ENCODE results near the gene PCDH10. TPM values are rescaled to one million over a fixed set of nuclear protein-coding genes. Genes with fewer than 3 reads are reported as not detected.

PCDH10 gene
- total RNA-seq: under 1 TPM; 0.26 to 0.33 TPM

GRCh38 chr4:133148690-133149363 lies at the start of gene PCDH10:
Gene PCDH10, plus strand, starts transcription at chr4:133149294. Its CDS starts 847 bp downstream, at chr4:133150141.
- 1% methylated on average over 36 to 38 of the region's 38 CpGs for WGBS, 2 donors
- Histone ChIP-seq H3K36me3 (replicated peaks in 1 of 2; ENCODE audit: insufficient read depth in 1 of 2, low read depth in 2 of 2) (no peaks in the 10 kb centered on the region), H3K9me3 (no peaks in the 10 kb centered on the region), H3K4me1 (peaks cover 66% of the 10 kb centered on the region), H3K27me3 (peaks cover 4 to 35% of the 10 kb centered on the region in 2 donors), H3K4me3 (no peak within 1 kb of the TSS), H3K27ac (no peak within 1 kb of the TSS)
- peak; percentile 84 to 89 (median 88) for DNase-seq
- TF ChIP-seq CTCF (IDR thresholded peaks at IDR 0.05): no peak
- TF ChIP-seq POLR2A (IDR thresholded peaks at IDR 0.05): peak; percentile 22 to 80 (median 75)
- intact Hi-C loops (cut with DNase I): no loop called here
- peak; percentile 95 for ATAC-seq

GRCh38 chr4:133102043-133102442 lies 47.1 kb upstream of the PCDH10 start:
- Histone ChIP-seq H3K27ac (no peak overlapping the region), H3K36me3 (replicated peaks in 1 of 2; ENCODE audit: insufficient read depth in 1 of 2, low read depth in 2 of 2) (no peaks in the 10 kb centered on the region), H3K9me3 (no peaks in the 10 kb centered on the region), H3K27me3 (no peaks in the 10 kb centered on the region), H3K4me1 (no peaks in the 10 kb centered on the region), H3K4me3 (no peak overlapping the region)
- DNase-seq (no peak), ATAC-seq (no peak)
- intact Hi-C loops (cut with DNase I): no loop called here
- TF ChIP-seq POLR2A (IDR thresholded peaks at IDR 0.05) (no peak), CTCF (IDR thresholded peaks at IDR 0.05) (no peak)
- 65 to 68% methylated on average over 6 of the region's 6 CpGs for WGBS, 2 donors

- intact Hi-C loops (cut with DNase I): no loop called here
- TF ChIP-seq CTCF (IDR thresholded peaks at IDR 0.05) (no peak), POLR2A (IDR thresholded peaks at IDR 0.05) (no peak)
- no peak overlapping the region for H3K4me3 ChIP-seq
- WGBS, 2 donors: 50% methylated on average over 4 of the region's 4 CpGs
- no peaks in the 10 kb centered on the region for H3K36me3 ChIP-seq (replicated peaks in 1 of 2; ENCODE audit: insufficient read depth in 1 of 2, low read depth in 2 of 2)
- DNase-seq (no peak), ATAC-seq (no peak)
- H3K9me3 ChIP-seq: no peaks in the 10 kb centered on the region
- no peak overlapping the region for H3K27ac ChIP-seq
- H3K27me3 ChIP-seq: no peaks in the 10 kb centered on the region
- H3K4me1 ChIP-seq: no peaks in the 10 kb centered on the region
Measured at GRCh38 chr4:133102612-133103409, 46.3 kb upstream of the PCDH10 start.

- Histone ChIP-seq H3K36me3 (replicated peaks in 1 of 2; ENCODE audit: insufficient read depth in 1 of 2, low read depth in 2 of 2) (no peaks in the 10 kb centered on the region), H3K4me3 (no peak overlapping the region), H3K27me3 (no peaks in the 10 kb centered on the region), H3K27ac (no peak overlapping the region), H3K4me1 (no peaks in the 10 kb centered on the region), H3K9me3 (no peaks in the 10 kb centered on the region)
- no peak for TF ChIP-seq POLR2A (IDR thresholded peaks at IDR 0.05)
- no peak for TF ChIP-seq CTCF (IDR thresholded peaks at IDR 0.05)
- intact Hi-C loops (cut with DNase I): no loop called here
- no peak for ATAC-seq
- DNase-seq: no peak
Measured at GRCh38 chr4:133112641-133113040, 36.5 kb upstream of the PCDH10 start.

All from body of pancreas (tissue), 4 donors.